Suppressor macrophage treated with lipopolysaccharide for 1 hour (primary cell): ENCODE measurements around the gene STING1.
"Not testable (repeated sequence)": the region's sequence is repeated elsewhere in the genome, so short reads cannot be mapped to it uniquely, and the experiment has no call there.

Experiments used
- DNase-seq, 3 donors: peaks; one replicate each; pipeline ENCODE4 v3.0.0-alpha.2; 2020 to 2022

STING1 gene

GRCh38 chr5:139501381-139501780, 18.8 kb upstream of the STING1 start:
- peak; percentile 34 to 58 (median 57) for DNase-seq

GRCh38 chr5:139495638-139496435, 13.3 kb upstream of the STING1 start:
- peak; percentile 45 to 86 (median 78) for DNase-seq

- DNase-seq: no peak
Measured at GRCh38 chr5:139494832-139495231, 12.3 kb upstream of the STING1 start.

- DNase-seq: no peak
Measured at GRCh38 chr5:139494256-139494655, 11.7 kb upstream of the STING1 start.

GRCh38 chr5:139492700-139493192, 10.2 kb upstream of the STING1 start:
- DNase-seq: peak in 2 of 3 donors; percentile 51

- peak; percentile 73 to 82 (median 80) for DNase-seq
Measured at GRCh38 chr5:139488260-139488659, 5.7 kb upstream of the STING1 start.

- no peak for DNase-seq
Measured at GRCh38 chr5:139486201-139486600, 3.6 kb upstream of the STING1 start.

GRCh38 chr5:139482890-139483208, 291 bp upstream of the STING1 start:
- not testable (repeated sequence) for DNase-seq

GRCh38 chr5:139481580-139482049, 943 bp downstream of the STING1 start:
- peak; percentile 47 to 72 (median 62) for DNase-seq

GRCh38 chr5:139481122-139481533, 1.4 kb downstream of the STING1 start:
- no peak for DNase-seq

- DNase-seq: not testable (repeated sequence)
Measured at GRCh38 chr5:139479729-139480128, 2.8 kb downstream of the STING1 start.

GRCh38 chr5:139478657-139479423, 3.7 kb downstream of the STING1 start:
- DNase-seq: not testable (repeated sequence)

GRCh38 chr5:139475865-139476617, 6.5 kb downstream of the STING1 start:
- no peak for DNase-seq

- peak; percentile 26 to 37 (median 36) for DNase-seq
Measured at GRCh38 chr5:139474890-139475791, 7.4 kb downstream of the STING1 start.

GRCh38 chr5:139473565-139473964, 9.0 kb downstream of the STING1 start:
- DNase-seq: no peak

- DNase-seq: no peak
Measured at GRCh38 chr5:139473105-139473504, 9.5 kb downstream of the STING1 start.

GRCh38 chr5:139472386-139473030, 10.1 kb downstream of the STING1 start:
- no peak for DNase-seq

GRCh38 chr5:139470821-139471300, 11.7 kb downstream of the STING1 start, which contains the start of gene SMIM33:
Gene SMIM33 (plus strand): TSS chr5:139471004. CDS start chr5:139471122, 118 bp downstream.
- DNase-seq: peak in 2 of 3 donors; percentile 17 to 22

- peak; percentile 87 to 92 (median 91) for DNase-seq
Measured at GRCh38 chr5:139468421-139468931, 14.1 kb downstream of the STING1 start.

- no peak for DNase-seq
Measured at GRCh38 chr5:139462586-139463276, 19.8 kb downstream of the STING1 start, which contains the start of gene ECSCR. Gene ECSCR (minus strand): TSS chr5:139462743. CDS start chr5:139462670, 73 bp downstream.
